ENCODE data around the gene KNCN.

Gene KNCN

GRCh38 chr1:46547481-46548383 lies 3.7 kb downstream of the KNCN start:
- Histone ChIP-seq H3K4me3 (no peak overlapping the region), H3K27ac (no peak overlapping the region)

DNA sequence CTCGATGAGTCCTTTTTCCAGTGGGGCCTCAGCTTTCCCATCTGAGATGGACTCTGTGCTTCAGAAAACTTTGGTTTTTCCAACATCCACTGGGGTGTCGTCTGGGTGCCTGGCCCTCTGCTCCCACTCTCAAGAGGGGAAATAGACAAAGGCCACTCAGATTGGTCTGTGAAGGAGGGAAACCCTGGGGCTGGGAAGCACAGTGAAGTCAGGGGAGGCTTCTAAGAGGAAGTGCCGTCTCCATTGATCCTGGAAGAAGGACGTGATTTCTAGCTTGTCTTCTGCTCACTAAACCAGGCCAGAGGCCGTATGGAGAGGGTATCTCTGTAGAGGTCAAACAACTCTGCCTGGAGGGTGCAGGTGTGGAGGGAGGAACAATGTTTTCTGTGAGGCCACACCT lies 5.2 kb downstream of the KNCN start:
- H3K27ac ChIP-seq, result no peak overlapping the region

DNA sequence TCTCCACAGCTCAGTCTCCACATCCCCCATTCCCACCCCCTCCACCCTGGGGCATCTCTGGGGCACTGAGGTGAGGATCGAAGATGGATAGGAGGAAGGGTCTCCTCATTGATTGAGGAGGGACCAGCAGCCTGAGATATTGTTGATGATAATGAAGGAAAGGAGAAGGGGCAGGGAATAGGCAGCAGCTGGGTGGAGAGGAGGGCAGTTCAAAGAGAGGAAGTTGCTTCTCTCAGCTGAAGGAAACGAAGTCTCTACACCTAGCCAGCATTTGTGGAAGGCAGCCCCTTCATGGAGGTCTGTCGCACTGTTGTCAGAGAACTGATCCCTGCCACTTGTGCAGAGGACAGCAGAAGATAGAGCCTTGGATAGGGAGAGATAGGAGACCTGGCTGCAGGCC lies 5.7 kb downstream of the KNCN start:
- H3K4me3 ChIP-seq, result no peak overlapping the region
- H3K27ac ChIP-seq, result no peak overlapping the region

More for the DNA sequence above, 5.2 kb downstream of the KNCN start:
- H3K4me3 ChIP-seq, result no peak overlapping the region

DNA sequence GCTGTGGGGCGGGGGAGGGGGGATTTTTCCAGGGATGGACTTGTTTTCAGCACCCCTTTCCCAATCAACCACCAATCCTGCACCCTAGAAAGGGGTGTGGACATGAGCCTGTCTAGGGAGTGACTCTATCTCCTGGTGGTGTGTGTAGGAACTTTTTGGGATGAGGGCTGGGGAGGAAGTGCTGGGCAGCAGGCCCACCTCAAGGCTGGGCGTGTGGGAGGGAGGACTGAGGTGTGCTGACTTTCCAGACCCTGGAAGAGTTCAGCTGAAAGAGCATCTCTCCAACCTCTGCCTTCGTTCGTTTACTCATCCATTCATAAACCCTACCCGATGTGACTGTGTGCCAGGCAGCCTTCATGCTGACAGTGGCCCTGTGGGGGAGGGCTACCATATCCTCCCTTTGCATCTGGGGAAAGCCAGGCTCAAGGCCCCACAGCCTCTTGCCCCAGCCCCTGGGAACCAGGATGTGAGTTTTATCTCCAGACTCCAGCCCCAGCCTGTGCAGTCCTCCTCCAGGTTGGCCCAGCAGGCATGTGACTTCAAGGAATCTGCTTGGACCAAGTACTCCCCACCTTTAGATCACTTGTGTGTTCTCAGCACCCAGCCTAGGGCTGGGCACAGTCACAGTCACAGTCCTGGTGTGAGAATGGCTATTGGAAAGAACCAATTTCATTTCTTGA lies 6.7 kb downstream of the KNCN start:
- H3K4me3 ChIP-seq, result no peak overlapping the region

GRCh38 chr1:46543761-46544560 lies 7.5 kb downstream of the KNCN start:
- H3K4me3 ChIP-seq, result no peak overlapping the region

More for the DNA sequence above, 6.7 kb downstream of the KNCN start:
- no peak overlapping the region for H3K27ac ChIP-seq

GRCh38 chr1:46543382-46543760 lies 8.1 kb downstream of the KNCN start:
- Histone ChIP-seq H3K27ac (no peak overlapping the region), H3K4me3 (no peak overlapping the region)

More at GRCh38 chr1:46543761-46544560, 7.5 kb downstream of the KNCN start:
- no peak overlapping the region for H3K27ac ChIP-seq

DNA sequence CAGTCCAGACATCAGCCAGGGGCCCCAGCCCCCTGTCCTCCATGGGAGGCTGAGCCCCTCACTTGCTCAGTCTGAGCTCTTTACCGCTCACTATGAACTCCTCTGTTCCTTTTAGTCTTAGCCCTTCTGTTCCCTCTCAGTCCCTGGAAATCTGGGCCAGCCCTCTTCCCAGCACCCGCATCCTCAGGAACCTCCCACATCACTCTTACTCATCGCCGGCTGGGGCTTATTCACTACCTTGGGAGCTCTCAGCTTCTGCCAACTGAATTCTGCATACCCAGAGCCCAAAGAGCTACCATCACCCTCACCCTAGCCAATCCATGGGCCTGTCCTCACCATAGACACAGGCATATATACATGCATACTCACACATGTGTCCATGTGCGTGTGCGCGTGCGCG lies 11.5 kb downstream of the KNCN start:
- Histone ChIP-seq H3K4me3 (no peak overlapping the region), H3K27ac (no peak overlapping the region)

- Histone ChIP-seq H3K4me3 (no peak overlapping the region), H3K27ac (no peak overlapping the region)
Observed at GRCh38 chr1:46538147-46538546, 13.3 kb downstream of the KNCN start.

DNA sequence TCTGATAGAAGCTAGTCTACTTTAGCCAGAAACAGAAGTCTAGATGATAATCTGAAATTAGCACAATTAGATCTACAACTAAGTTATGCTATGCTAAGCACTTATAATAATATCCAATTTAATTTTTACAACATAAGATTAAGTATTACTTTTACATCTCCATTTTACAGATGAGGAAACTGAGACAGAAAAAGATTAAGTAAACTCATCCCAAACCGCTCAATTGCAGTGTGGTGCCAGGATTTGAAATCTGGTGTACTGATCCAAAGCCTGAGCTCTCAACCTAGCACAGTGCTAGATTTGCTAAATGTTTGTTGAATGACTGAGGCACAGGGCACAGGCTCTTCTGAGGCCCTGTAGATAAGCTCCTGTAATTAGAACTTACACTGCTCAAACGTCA lies 13.8 kb downstream of the KNCN start:
- Histone ChIP-seq H3K27ac (no peak overlapping the region), H3K4me3 (no peak overlapping the region)

DNA sequence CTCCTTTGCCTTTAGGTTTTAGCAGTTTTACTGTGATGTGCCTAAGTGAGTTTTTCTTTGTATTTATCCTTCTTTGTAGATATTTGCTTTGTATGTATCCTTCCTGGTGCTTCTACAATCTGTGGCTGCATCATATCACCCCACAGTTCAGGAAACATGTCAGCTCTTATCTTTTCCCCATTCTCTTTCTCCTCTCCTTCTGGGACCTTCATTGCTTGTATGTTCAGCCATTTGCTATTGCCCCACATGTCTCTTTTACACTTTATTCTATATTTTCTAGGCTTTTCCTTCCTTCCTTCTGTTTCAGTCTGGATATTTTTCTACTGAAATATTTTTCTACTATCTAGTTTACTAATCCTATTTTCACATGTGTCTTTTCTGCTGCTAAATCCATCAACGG lies 14.9 kb downstream of the KNCN start:
- no peak overlapping the region for H3K4me3 ChIP-seq
- no peak overlapping the region for H3K27ac ChIP-seq

GRCh38 chr1:46535063-46535462 lies 16.4 kb downstream of the KNCN start:
- Histone ChIP-seq H3K4me3 (no peak overlapping the region), H3K27ac (no peak overlapping the region)

DNA sequence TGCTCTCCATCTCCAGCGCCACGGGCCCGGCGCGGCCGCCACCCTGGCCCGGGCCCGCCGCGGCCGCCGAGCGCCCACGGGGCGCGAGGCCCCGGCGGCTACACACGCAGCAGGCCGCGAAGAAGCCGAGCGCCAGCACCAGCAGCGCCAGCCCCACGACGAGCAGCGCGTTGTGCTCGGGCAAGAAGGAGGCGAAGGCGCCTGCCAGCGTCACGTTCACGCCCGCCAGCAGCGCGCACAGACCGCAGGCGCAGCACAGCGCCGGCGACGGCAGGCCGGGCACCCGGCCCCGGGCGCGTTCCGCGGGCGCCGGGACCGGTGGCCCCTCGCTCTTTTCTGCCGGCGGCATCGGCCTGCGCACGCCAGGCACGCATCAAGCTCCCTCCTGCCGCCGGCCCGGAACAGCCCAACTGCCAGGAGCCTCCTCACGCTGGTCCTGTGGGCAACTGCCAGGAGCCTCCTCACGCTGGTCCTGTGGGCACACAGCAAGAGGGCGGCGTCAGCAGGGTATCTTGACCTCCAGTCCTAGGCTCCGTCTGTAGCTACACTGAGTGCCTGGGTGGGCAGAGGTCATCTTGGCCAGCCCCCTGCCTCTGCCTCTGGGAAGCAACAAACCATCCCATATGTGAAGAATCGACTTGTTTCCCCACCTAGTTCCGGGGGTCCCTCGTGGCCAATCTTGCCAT lies 18.1 kb downstream of the KNCN start:
- peak overlapping the region in 12 of 21 experiments; percentile 7 to 72 (median 46) for H3K27ac ChIP-seq
- peak overlapping the region in 5 of 7 experiments; percentile 12 to 42 (median 25) for H3K4me3 ChIP-seq

DNA sequence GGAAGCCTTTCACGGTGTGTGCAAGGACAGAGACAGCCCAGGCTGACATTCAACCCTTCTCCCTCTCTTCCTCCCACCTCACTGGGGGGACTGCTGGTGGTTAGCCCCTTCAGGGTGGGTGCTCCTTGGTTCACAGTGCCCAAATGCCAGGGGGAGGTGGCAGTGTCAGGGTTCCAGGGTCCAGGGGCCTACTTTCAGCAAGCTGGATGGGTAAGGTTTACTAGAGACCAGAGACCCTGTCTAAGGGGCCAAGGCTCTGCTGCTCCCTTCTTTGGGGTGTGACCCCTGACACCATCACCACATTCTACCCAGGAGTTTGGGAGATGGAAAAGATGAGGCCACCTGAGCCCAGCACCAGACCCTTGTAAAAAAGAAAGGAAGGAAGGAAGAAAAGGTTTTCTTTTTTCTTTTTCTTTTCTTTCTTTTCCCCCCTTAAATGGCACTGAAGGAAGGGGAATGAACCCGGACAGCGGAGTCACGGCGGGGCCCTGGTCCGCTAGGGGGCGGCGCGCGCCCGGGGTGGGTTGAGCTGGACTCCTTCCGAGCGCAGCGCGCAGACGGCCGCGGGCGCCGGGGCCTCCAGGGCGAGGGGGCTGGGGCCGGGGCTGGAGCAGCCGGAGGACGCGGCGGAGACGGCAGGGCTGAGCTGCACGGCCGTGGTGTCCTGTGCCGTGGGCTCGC lies 18.8 kb downstream of the KNCN start:
- Histone ChIP-seq H3K4me3 (peak overlapping the region in 4 of 7 experiments; percentile 22 to 42 (median 33)), H3K27ac (peak overlapping the region in 6 of 21 experiments; percentile 35 to 72 (median 66))

GRCh38 chr1:46532095-46532494 lies 19.4 kb downstream of the KNCN start:
- Histone ChIP-seq H3K27ac (no peak overlapping the region), H3K4me3 (no peak overlapping the region)

GRCh38 chr1:46530791-46531409 lies 20.5 kb downstream of the KNCN start:
- H3K27ac ChIP-seq, result no peak overlapping the region
- no peak overlapping the region for H3K4me3 ChIP-seq

DNA sequence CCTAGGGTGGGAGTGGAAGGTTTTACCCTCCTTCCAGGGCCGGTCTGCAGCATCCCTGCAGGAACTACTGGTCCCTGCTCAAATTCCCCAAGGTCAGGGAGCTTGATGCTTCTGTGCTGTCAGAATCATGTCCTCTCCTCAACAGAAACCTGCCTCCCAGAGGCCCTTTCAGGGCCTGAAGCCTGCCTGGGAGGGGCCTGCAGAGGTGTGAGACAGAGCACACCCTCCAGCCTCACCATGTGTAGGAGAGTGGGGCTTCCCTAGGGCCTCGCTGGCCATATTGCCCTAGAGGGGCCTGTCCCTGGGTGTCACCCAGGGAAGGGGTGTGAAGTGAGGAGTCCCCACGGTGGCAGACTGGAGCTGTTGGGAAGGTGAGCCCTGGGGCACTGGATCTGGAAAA lies 21.1 kb downstream of the KNCN start:
- Histone ChIP-seq H3K4me3 (no peak overlapping the region), H3K27ac (no peak overlapping the region)

DNA sequence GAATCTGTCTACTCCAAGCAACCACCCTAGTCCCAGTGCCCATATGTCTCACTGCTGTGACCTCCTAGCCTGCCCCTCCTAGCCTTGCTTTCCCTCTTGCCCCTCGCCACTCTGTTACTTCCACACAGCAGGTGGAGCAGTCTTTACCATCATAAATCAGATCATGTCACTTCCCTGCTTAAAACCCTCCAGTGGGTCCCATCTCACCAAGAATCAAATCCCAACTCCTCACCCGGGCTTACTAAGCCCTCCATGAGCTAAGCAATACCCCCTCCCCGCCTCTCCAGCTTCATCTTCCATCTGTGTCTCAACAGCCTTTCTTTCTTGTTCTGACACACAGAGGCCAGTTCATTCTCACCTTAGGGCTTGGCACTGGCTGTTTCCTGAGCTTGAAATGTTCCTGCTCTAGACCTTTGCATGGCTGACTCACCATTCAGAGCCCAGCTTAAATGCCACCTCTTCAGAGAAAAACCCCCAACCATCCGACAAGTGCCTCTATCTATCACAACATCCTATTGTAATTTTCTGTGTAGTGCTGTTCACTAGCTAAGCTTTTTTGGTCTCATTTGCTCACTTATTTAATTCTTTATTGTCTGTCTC lies 22.3 kb downstream of the KNCN start:
- Histone ChIP-seq H3K27ac (peak overlapping the region in 2 of 21 experiments; percentile 54 to 55), H3K4me3 (no peak overlapping the region)

- peak overlapping the region in 1 of 21 experiments; percentile 55 for H3K27ac ChIP-seq
Observed at GRCh38 chr1:46528297-46528955, 23.0 kb downstream of the KNCN start.

More at GRCh38 chr1:46528297-46528955, 23.0 kb downstream of the KNCN start:
- no peak overlapping the region for H3K4me3 ChIP-seq
